NK-92 (cell line): ENCODE measurements around the gene ZNF552.
"Not testable (repeated sequence)": the region's sequence is repeated elsewhere in the genome, so short reads cannot be mapped to it uniquely, and the experiment has no call there.

Experiments used
- DNase-seq: peaks from one replicate; lab custom pipeline; 2025; ENCODE audit not compliant: unreplicated experiment; lab: John Stamatoyannopoulos, UW

Gene ZNF552

DNA sequence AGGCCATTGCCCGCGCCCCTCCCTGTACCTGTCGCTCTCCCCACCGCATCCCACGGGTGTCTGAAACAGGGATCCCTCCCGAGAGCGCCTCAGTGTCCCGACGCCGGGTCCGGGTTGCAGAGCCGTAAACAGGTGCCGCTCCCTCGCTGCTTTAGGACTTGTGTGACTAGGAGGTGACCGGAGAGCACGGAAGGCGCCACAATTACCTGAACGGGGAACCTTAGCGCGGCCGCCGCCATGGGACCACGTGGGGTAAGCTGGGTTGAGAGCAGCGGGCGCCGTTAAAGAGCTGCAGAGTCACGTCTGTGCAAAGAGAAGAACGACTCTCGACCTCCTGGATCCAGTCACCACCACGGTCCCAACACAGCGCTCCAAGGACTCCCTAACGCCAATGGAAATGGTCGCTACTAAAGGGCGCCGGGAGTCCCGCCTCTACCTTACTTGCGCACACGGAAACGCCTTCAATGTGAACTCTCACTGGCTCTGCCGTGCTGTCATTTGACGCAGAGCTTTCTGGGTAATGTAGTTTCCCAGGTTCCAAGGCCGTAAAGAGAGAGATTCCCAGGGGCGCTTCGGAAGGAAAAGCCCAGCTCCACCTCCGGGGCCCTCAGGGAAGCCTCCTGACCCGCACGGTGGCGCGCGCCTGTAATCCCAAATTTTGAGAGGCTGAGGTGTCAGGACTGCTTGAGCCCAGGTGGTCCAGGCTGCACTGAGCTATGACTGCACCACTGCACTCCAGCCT lies at the start of gene ZNF552:
Gene ZNF552, minus strand, starts transcription at position 409 of the 742 bp plus-strand sequence. Its CDS starts 170 bp downstream, at position 239.
- DNase-seq = no peak

DNA sequence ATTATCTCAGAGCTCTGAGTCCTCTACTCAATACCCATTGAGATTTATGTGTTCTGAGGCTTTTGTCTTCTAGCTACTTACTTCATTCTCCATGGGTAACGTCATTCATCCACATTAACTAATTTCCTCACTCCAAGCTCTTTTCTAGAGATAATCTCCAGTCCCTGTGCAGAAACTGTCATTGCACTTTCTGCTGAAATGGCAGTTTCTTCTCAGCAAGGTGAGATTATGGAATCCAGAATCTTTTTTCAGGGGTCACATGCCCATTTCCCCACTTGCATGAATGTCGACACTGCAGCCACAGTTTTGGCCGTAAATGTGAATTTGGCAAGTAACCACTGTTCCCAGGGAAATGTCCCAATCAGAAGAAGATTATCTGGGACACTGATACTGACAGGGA lies 47.6 kb upstream of the ZNF552 start:
- DNase-seq = not testable (repeated sequence)

DNA sequence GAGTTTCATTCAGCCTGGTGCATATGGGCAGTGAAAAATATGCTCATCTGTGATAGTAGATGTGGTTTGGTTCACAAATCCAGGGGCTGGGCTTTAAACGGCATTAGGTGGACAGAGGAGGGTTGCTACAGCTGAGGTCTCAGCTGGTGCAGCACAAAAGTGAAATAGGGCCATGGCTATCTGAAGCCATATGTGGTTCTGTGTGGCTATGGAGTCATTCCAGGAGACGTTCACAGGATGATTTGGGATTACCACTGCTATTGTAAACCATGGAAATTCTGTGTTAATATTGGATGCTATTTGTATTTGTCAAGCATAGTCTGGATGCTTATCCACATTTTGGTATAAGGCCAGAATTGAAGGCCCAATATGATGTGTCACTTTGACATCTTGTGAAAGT lies 39.4 kb upstream of the ZNF552 start:
- DNase-seq = not testable (repeated sequence)

DNA sequence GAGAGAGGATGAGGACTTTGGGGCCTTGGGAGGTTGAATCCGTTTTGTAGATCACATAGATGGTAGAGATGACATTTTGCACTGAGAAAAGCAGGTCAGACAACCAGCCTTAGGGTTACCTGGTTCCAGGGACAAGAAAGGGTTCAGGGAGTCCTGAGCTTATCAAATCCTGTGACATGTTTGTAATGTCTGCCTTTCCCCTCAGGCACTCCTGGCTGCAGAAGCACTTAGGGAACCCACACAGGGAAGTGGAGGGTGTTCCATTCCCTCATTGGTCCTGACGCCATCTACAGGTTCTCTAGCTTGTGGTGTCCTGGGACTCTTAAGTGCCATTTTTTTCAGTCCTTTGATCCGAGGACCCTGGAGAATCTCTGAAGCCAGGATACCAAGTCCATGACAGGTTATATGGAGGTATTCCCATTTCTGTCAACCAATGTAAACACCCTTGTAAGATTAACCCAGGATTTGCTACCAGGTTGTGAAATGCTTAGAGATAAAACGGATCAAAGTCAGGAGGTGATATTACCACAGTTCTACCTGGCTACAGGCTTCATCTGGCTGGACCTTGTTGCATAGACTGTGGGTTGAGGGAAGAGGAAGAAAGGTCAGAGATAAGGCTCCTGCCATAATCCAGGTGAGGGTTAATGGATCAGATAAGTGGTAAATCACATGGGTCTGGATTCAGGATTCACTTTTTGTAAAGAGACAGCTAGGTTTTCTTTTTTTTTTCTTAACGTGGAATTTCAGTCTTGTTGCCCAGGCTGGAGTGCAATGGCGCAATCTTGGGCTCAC lies 37.3 kb upstream of the ZNF552 start:
- not testable (repeated sequence) for DNase-seq

DNA sequence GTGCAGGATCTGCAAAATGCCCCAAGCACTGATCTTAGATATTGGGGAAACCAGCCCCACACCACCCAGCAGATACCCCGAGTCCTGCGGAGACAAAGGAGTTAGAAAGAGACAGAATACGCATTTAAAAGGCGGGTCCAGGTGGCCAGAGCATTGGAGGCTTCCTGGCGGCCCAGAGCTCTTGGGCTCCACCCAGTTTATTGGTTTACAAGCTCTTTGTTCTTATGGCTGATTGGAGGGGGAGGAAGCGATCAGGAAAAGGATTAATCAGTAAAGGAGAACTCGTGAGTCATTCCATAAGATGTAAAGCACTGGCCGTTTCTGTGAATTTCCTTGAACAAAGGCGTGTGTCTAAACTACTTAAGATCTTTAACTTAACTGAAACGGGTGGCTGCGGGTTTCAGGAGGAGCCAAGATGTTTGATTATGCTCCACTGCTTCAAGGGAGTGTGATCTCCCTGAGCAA lies 35.9 kb upstream of the ZNF552 start:
- no peak for DNase-seq

DNA sequence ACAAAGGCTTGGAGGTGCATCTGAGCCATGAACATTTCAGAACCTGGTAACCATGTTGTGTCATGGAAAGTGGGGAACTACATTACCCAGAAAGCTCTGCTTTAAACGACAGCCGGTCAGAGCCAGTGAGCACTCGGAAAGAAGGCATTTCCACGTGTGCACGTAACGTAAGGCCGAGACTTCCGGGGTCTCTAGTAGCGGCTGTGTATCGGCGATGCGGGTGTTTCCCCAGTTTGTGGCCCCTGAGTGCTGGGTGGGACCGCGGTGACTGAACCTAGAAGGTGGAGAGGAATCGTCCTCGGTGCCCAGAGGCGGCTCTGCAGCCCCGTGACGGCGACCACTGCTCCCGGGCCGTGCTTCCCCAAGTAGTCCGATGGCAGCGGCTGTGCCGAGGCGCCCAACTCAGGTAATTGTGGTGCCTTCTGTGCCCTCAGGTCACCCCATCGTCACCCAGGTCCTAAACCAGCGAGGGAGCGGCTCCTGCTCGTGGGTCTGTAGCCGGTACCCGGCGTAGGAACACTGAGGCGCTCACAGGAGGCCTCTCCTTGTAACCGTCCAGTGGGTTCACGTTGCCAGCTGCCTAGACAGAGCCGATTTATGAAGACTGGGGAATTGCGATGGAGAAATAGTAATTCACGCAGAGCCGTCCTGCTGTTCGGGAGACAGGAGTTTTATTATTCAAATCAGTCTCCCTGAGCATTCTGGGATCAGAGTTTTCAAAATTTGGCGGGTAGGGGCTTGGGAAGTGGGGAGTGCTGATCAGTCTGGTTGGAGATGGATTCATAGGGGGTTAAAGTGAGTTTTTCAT lies 35.2 kb upstream of the ZNF552 start, which contains the start of gene ZNF587:
Gene ZNF587, plus strand, starts transcription at position 194 of the 808 bp plus-strand sequence. Its CDS starts 180 bp downstream, at position 374.
- not testable (repeated sequence) for DNase-seq

DNA sequence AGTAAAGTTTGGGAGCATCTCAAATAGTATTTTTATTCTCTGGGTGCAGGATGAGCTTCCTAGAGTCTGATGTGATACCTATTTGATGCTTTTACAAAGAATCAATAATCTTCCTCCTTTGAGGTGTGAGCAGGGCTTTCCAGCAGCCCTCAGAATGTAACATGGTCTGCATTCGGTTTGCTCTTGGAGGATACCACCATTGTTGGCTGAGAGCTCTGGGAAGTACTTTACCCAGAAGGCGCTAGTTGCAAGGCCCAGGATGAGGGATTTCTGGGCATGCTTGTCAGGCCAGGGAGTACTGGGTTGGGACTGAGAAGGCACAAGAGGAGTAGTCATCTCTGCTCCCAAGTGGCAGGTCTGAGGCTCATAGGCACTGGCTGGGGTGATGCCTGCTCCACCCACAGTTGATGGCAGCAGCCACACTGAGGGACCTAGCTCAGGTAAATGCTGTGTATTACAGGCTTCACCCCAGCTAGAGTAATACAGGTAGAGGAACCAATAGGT lies 34.5 kb upstream of the ZNF552 start:
- DNase-seq = not testable (repeated sequence)

DNA sequence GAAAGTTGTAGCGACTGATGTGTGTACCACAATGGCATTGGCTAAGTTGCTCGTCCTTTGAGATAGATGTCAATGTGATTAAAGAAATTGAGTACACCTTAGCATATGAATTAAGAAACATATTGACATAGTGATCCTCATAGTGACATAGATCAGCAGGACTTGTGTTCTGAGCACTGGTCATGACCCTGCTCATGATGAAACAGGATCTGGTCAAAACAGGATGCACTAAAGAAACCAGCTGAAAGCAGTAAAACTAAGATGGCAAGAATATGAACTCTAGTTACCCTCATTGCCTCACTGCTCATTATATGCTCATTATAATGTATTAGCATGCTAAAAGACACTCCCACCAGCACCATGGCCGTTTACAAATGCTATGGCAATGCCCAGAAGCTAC lies 32.5 kb upstream of the ZNF552 start:
- DNase-seq = not testable (repeated sequence)

DNA sequence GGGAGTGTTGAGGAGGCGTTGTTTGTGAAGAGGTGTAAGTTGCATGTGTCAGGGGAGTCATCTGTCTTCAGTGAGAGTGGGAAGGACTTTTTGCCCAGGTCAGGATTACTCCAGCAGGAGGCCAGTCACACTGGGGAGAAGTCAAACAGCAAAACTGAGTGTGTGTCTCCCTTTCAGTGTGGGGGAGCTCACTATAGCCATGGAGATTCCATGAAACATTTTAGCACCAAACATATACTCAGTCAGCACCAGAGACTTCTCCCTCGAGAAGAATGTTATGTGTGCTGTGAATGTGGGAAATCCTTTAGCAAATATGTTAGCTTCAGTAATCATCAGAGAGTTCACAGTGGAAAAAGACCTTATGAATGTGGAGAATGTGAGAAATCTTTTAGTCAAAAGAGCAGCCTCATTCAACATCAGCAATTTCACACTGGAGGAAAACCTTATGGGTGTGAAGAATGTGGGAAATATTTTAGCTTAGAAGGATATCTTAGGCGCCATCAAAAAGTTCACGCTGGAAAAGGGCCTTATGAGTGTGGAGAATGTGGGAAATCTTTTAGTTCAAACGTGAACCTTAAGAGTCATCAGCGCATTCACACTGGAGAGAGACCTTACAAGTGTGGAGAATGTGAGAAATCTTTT lies 26.5 kb upstream of the ZNF552 start:
- no peak for DNase-seq

DNA sequence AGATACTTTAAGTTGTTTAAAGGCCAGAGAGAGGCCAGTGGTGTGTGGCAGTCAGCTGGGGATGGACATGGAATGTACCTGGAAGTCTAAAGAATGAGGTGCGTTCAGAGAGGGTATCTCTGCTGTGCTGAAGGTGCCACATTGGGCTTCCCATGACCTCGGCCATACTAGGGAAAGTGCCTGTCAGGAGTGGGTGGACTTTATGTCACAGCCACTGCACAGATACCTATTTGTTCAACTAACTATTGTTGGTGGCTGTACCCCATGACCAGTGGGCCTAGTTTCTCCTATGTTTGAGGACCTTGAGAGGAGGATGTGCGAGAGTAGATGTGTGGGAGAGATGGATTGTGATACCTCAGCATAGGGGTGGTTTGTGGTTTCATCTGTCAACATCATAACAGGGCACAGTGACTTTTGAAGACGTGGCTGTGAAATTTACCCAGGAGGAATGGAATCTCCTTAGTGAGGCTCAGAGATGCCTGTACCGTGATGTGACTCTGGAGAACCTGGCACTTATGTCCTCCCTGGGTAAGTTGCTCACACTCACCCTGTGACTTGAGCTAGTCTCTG lies 24.0 kb upstream of the ZNF552 start:
- not testable (repeated sequence) for DNase-seq

DNA sequence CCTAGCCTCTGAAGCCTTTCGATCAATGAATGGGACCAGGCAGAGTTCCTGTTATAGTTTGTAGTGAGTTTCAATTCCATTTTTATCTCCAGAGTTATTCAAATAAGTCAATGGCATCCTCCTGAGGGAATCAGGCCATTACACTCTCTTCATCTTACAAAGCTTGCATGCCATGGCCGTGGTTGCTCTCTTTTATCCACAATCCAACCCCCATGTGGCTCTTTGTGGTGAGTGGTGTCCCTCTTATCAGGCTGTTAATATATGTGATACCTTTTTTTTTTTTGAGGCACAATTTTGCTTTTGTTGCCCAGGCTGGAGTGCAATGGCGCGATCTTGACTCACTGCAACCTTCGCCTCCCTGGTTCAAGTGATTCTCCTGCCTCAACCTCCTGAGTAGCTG lies 22.3 kb upstream of the ZNF552 start:
- DNase-seq = not testable (repeated sequence)

DNA sequence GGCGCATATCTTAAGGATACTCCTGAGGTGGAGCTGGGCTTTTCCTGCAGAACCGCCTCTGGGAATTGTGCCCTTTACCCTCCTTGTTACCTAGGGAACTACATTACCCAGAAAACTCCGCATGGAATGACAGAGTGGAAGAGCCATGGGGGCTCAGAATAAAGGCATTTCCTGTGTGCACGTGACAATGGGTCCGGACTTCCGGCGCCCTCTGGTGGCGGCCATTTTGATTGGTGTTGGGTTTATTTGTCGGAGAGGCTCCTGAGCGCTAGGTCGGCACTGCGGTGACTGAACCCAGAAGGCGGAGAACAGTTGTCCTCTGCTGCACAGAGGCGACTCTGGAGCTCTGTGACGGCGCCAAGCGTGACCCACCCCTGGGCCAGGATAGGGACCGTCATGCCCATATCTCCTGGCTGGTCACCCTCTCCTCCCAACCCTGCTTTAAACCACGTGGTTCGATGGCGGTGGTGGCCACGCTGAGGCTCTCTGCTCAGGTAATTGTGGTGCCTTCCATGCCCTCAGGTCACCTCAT lies 15.4 kb upstream of the ZNF552 start, which contains the start of gene ZNF587B:
Gene ZNF587B, plus strand, starts transcription at position 229 of the 532 bp plus-strand sequence. Its CDS starts 230 bp downstream, at position 459.
- DNase-seq = no peak

DNA sequence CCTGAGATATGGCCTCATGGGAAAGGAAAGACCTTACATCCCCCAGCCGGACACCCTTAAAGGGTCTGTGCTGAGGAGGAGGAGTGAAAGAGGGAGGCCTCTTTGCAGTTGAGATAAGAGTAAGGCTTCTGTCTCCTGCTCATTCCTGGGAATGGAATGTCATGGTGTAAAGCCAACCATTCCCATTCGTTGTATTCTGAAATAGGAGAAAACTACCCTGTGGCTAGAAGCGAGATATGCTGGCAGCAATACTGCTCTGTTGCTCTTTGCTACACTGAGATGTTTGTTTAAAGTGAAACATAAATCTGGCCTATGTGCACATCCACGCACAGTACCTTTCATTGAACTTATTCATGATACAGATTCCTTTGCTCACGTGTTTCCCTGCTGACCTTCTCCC lies 14.6 kb upstream of the ZNF552 start:
- no peak for DNase-seq

DNA sequence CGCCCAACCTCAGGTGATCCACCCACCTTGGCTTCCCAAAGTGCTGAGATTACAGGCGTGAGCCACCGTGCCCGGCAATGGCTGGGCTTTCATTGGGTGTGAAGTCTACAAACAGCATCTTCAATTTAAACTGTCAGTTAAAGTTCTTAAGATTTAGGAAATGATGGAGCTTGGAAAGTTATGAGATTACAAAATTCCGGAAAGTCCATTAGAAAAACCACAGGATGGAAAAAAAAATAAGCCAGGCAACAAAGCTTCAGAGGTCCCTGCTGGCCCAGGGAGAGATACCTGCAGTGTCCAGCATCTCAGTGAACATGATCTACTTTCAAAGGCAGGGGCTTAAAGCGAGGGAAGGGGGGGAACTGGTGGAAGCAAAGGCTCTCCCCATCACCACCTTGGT lies 10.8 kb upstream of the ZNF552 start:
- no peak for DNase-seq

DNA sequence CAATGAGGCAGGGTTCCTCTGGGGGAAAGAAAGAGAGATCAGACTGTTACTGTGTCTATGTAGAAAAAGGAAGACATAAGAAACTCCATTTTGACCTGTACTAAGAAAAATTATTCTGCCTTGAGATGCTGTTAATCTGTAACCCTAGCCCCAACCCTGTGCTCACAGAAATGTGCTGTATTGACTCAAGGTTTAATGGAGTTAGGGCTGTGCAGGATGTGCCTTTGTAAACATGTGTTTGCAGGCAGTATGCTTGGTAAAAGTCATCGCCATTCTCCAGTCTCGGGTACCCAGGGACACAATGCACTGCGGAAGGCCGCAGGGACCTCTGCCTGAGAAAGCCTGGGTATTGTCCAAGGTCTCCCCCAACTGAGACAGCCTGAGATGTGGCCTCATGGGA lies 8.9 kb upstream of the ZNF552 start:
- not testable (repeated sequence) for DNase-seq

DNA sequence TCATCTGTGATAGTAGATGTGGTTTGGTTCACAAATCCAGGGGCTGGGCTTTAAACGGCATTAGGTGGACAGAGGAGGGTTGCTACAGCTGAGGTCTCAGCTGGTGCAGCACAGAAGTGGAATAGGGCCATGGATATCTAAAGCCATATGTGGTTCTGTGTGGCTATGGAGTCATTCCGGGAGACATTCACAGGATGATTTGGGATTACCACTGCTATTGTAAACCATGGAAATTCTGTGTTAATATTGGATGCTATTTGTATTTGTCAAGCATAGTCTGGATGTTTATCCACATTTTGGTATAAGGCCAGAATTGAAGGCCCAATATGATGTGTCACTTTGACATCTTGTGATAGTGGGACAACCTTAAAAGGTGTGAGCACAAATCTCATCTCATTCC lies 8.4 kb upstream of the ZNF552 start:
- not testable (repeated sequence) for DNase-seq

DNA sequence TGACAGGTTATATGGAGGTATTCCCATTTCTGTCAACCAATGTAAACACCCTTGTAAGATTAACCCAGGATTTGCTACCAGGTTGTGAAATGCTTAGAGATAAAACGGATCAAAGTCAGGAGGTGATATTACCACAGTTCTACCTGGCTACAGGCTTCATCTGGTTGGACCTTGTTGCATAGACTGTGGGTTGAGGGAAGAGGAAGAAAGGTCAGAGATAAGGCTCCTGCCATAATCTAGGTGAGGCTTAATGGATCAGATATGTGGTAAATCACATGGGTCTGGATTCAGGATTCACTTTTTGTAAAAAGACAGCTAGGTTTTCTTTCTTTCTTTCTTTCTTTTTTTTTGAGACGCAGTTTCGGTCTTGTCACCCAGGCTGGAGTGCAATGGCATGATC lies 6.8 kb upstream of the ZNF552 start:
- DNase-seq = not testable (repeated sequence)

DNA sequence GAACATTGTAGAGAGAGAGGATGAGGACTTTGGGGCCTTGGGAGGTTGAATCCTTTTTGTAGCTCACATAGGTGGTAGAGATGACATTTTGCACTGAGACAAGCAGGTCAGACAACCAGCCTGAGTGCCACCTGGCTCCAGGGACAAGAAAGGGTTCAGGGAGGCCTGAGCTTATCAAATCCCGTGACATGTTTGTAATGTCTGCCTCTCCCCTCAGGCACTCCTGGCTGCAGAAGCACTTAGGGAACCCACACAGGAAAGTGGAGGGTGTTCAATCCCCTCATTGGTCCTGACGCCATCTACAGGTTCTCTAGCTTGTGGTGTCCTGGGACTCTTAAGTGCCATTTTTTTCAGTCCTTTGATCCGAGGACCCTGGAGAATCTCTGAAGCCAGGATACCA lies 6.4 kb upstream of the ZNF552 start:
- not testable (repeated sequence) for DNase-seq

DNA sequence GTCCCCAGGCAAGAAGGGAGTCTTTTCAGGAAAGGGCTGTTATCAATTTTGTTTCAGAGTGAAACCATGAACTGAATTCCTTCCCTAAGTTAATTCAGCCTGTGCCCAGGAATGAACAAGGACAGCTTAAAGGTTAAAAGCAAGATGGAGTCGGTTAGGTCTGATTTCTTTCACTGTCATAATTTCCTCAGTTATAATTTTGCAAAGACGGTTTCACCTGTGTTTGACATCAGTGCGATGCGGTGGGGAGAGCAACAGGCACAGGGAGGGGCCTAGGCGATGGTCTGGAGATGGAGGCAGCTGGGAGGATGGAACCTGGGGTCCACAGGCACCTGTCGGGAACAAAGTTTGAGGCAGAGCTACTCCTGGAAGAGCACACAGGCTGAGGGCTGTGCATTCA lies 5.9 kb upstream of the ZNF552 start:
- DNase-seq = no peak
